GM18507 (cell line): ENCODE results near the gene RIPOR1.
"Not testable (repeated sequence)": the region's sequence is repeated elsewhere in the genome, so short reads cannot be mapped to it uniquely, and the experiment has no call there.

ENCODE experiments used
- DNase-seq: peaks from one replicate; pipeline ENCODE4 v3.0.0; 2011; ENCODE audit warnings: low read depth; ENCODE audit not compliant: insufficient read length; ENCODE audit errors: extremely low spot score
- FAIRE-seq: peaks from 2 replicates; lab custom pipeline; 2011; peaks lifted over from hg19 to GRCh38; lab: Jason Lieb, UNC

Gene RIPOR1

GRCh38 chr16:67528222-67528869, at the start of gene RIPOR1:
Gene RIPOR1, plus strand, starts transcription at chr16:67528829. Its CDS starts 9,618 bp downstream, at chr16:67538447.
- DNase-seq (no peak), FAIRE-seq (no peak)

- DNase-seq: peak; percentile 100
- peak; percentile 86 for FAIRE-seq
These were observed 47.6 kb upstream of the RIPOR1 start, which contains the start of gene ATP6V0D1 for GRCh38 chr16:67480833-67481560. Gene ATP6V0D1, minus strand, starts transcription at chr16:67481157. Its CDS starts 71 bp downstream, at chr16:67481086.

GRCh38 chr16:67481561-67482232, 46.9 kb upstream of the RIPOR1 start:
- DNase-seq (no peak), FAIRE-seq (no peak)

GRCh38 chr16:67482233-67482924, 46.2 kb upstream of the RIPOR1 start:
- DNase-seq (no peak), FAIRE-seq (no peak)

GRCh38 chr16:67483150-67483549, 45.5 kb upstream of the RIPOR1 start, which contains the start of gene AGRP:
Gene AGRP, minus strand, starts transcription at chr16:67483547. Its CDS starts 149 bp downstream, at chr16:67483398.
- FAIRE-seq: no peak

GRCh38 chr16:67483731-67484525, 44.7 kb upstream of the RIPOR1 start:
- no peak for FAIRE-seq
- no peak for DNase-seq

More at GRCh38 chr16:67483150-67483549, 45.5 kb upstream of the RIPOR1 start, which contains the start of gene AGRP:
- DNase-seq: no peak

- DNase-seq (no peak), FAIRE-seq (no peak)
These were observed 41.8 kb upstream of the RIPOR1 start for GRCh38 chr16:67486805-67487204.

GRCh38 chr16:67487561-67487960, 41.1 kb upstream of the RIPOR1 start:
- not testable (repeated sequence) for FAIRE-seq, DNase-seq

GRCh38 chr16:67489401-67490083, 39.1 kb upstream of the RIPOR1 start:
- no peak for DNase-seq
- FAIRE-seq: no peak

- DNase-seq: no peak
- no peak for FAIRE-seq
These were observed 38.1 kb upstream of the RIPOR1 start for GRCh38 chr16:67490335-67491096.

GRCh38 chr16:67499106-67499505, 29.5 kb upstream of the RIPOR1 start:
- DNase-seq: no peak
- no peak for FAIRE-seq

GRCh38 chr16:67504031-67505021, 24.3 kb upstream of the RIPOR1 start:
- DNase-seq: no peak

GRCh38 chr16:67506468-67506867, 22.2 kb upstream of the RIPOR1 start:
- FAIRE-seq: no peak

More at GRCh38 chr16:67504031-67505021, 24.3 kb upstream of the RIPOR1 start:
- FAIRE-seq: peak; percentile 73

GRCh38 chr16:67509016-67509415, 19.6 kb upstream of the RIPOR1 start:
- no peak for FAIRE-seq
- no peak for DNase-seq

More at GRCh38 chr16:67506468-67506867, 22.2 kb upstream of the RIPOR1 start:
- DNase-seq: no peak

GRCh38 chr16:67513892-67514291, 14.7 kb upstream of the RIPOR1 start:
- FAIRE-seq, DNase-seq: not testable (repeated sequence)

- FAIRE-seq: peak; percentile 96
- no peak for DNase-seq
These were observed 14.2 kb upstream of the RIPOR1 start for GRCh38 chr16:67514382-67514828.
